B cell (primary cell): ENCODE data around the gene CARMIL1. TPM values are rescaled to one million over a fixed set of nuclear protein-coding genes. Genes with fewer than 3 reads are reported as not detected.

Experiments used
- ATAC-seq: fragments of 200-7000 bp; cut with Tn5 transposase; one replicate; pipeline ENCODE4 v1.10.0; 2021; ENCODE audit warnings: low read depth, mild to moderate bottlenecking, moderate number of reproducible peaks, moderate library complexity
- CTCF ChIA-PET: fragments of 350-600 bp; sonication (Branson Sonifier 250); formaldehyde crosslinking; loops from one replicate; lab custom pipeline; 2021; ENCODE audit warnings: antibody characterized with exemption, inconsistent platforms; lab: Charles Lee
- POLR2A ChIA-PET: fragments of 350-600 bp; sonication (Branson Sonifier 250); formaldehyde crosslinking; loops from one replicate; lab custom pipeline; 2021; ENCODE audit warnings: antibody characterized with exemption; lab: Charles Lee
- DNase-seq: peaks from one replicate; pipeline ENCODE4 v3.0.0; 2013
- H2AFZ ChIP-seq: 2 replicates; pipeline ENCODE4 v1.6.1; 2012; ENCODE audit warnings: mild to moderate bottlenecking, low read depth, low read length; ENCODE audit not compliant: insufficient read depth, poor library complexity, severe bottlenecking
- H3K27ac ChIP-seq, 2 donors: 1 replicate in 1 of 2; 2 replicates in 1 of 2; pipeline ENCODE4 v1.5.1; 2012 to 2013; ENCODE audit warnings: low read length in 2 of 2, mild to moderate bottlenecking in 2 of 2, moderate library complexity in 1 of 2
- H3K27me3 ChIP-seq, 4 experiments: fragments of 200-600 bp in 1 of 4; sonication (generic) in 1 of 4; replicated peaks in 1 of 4; 1 replicate in 2 of 4; 2 replicates in 2 of 4; pipeline versions ENCODE4 v1.6.1 to v1.7.0; 2013 to 2016; ENCODE audit warnings: low read length in 3 of 4, mild to moderate bottlenecking in 2 of 4, mixed read lengths in 1 of 4, moderate library complexity in 1 of 4; ENCODE audit not compliant: insufficient read depth in 4 of 4, control insufficient read depth in 3 of 4; ENCODE audit errors: control extremely low read depth in 1 of 4
- H3K36me3 ChIP-seq, 2 experiments: replicated peaks in 1 of 2; 1 replicate in 1 of 2; 2 replicates in 1 of 2; pipeline versions ENCODE4 v1.6.1 to v1.7.1; 2013; ENCODE audit warnings: low read length in 1 of 2; ENCODE audit not compliant: insufficient read depth in 2 of 2, control insufficient read depth in 1 of 2; ENCODE audit errors: control extremely low read depth in 1 of 2, extremely low read depth in 1 of 2
- H3K4me1 ChIP-seq, 2 donors: fragments of 200-600 bp in 1 of 2; sonication (generic) in 1 of 2; 1 replicate in 1 of 2; 2 replicates in 1 of 2; pipeline versions ENCODE4 v1.5.1 to v1.6.1; 2013 to 2017; ENCODE audit warnings: low read length in 2 of 2; ENCODE audit not compliant: control insufficient read depth in 2 of 2, insufficient read depth in 2 of 2
- H3K4me2 ChIP-seq: replicated peaks from 2 replicates; pipeline ENCODE3; 2012; ENCODE audit warnings: mild to moderate bottlenecking, low read depth, low read length; ENCODE audit not compliant: poor library complexity, severe bottlenecking
- H3K4me3 ChIP-seq, 5 experiments: fragments of 200-600 bp in 1 of 5; sonication (generic) in 1 of 5; 1 replicate in 3 of 5; 2 replicates in 2 of 5; pipeline versions ENCODE4 v1.5.1 to v1.7.0; 2011 to 2016; ENCODE audit warnings: low read length in 4 of 5, mild to moderate bottlenecking in 4 of 5, low read depth in 2 of 5, control low read depth in 1 of 5, moderate library complexity in 1 of 5; ENCODE audit not compliant: insufficient read depth in 1 of 5; ENCODE audit errors: control extremely low read depth in 1 of 5, extremely low read depth in 1 of 5
- H3K79me2 ChIP-seq: fragments of 200-600 bp; sonication (generic); one replicate; pipeline ENCODE4 v1.6.0; 2016; ENCODE audit warnings: low read length; ENCODE audit not compliant: control insufficient read depth, insufficient read depth
- H3K9ac ChIP-seq: fragments of 200-600 bp; sonication (generic); 2 replicates; pipeline ENCODE4 v1.6.1; 2017; ENCODE audit warnings: mild to moderate bottlenecking, low read length, moderate library complexity
- H3K9me3 ChIP-seq, 3 donors: one replicate each; pipeline versions ENCODE4 v1.6.1 to v1.7.1; 2013; ENCODE audit warnings: low read length in 2 of 3; ENCODE audit not compliant: control insufficient read depth in 2 of 3, insufficient read depth in 1 of 3; ENCODE audit errors: control extremely low read depth in 1 of 3
- H4K20me1 ChIP-seq: 2 replicates; pipeline ENCODE4 v1.6.0; 2012; ENCODE audit warnings: mild to moderate bottlenecking, low read length; ENCODE audit not compliant: insufficient read depth, control insufficient read depth, poor library complexity, severe bottlenecking
- H3K27ac Mint-ChIP-seq: one replicate; pipeline ENCODE4 v1.8.0; 2021; ENCODE audit warnings: mixed read lengths
- H3K27me3 Mint-ChIP-seq: one replicate; pipeline ENCODE4 v1.8.0; 2021; ENCODE audit warnings: mixed read lengths
- H3K4me1 Mint-ChIP-seq: one replicate; pipeline ENCODE4 v1.8.0; 2021; ENCODE audit warnings: mixed read lengths
- H3K4me3 Mint-ChIP-seq: one replicate; pipeline ENCODE4 v1.8.0; 2021; ENCODE audit warnings: mixed read lengths
- H3K9me3 Mint-ChIP-seq: one replicate; pipeline ENCODE4 v1.8.0; 2022; ENCODE audit warnings: mixed read lengths; ENCODE audit not compliant: insufficient read depth
- CTCF ChIP-seq: fragments of 200-600 bp; IDR thresholded peaks from one replicate; pipeline ENCODE4 v1.8.0; 2022; ENCODE audit warnings: antibody characterized with exemption, mild to moderate bottlenecking
- EZH2 ChIP-seq: IDR thresholded peaks from 2 replicates; pipeline ENCODE4 v1.6.1; 2012; ENCODE audit warnings: borderline replicate concordance, low read depth, mild to moderate bottlenecking, moderate library complexity, low read length; ENCODE audit not compliant: insufficient read depth, poor library complexity, severe bottlenecking
- WGBS: methylation state at CpG from one replicate; pipeline ENCODE4 v1.1.5; 2013; ENCODE audit warnings: missing lambda C conversion rate; ENCODE audit not compliant: insufficient coverage; 5-methylcytosine and 5-hydroxymethylcytosine counted together
- intact Hi-C: fragments of 100-400 bp; cut with micrococcal nuclease; formaldehyde crosslinking; loops from one replicate; pipeline ENCODE4 v1.10.0; 2022
- polyA plus RNA-seq: library from polyadenylated mRNA; depleted of rRNA; stranded (reverse); fragments of >200 nt; gene quantifications from 2 replicates; pipeline ENCODE4 v1.2.3, GENCODE V29; 2012
- total RNA-seq, 2 donors: library from RNA; stranded (reverse); fragments of 120-200 nt in 1 of 2; gene quantifications; 1 replicate in 1 of 2; 2 replicates in 1 of 2; pipeline versions ENCODE4 v1.2.3 to v1.2.4, GENCODE V29; 2013 to 2022

CARMIL1 gene
- total and polyA plus RNA-seq, 2 donors (not counting 1 experiment from before 2014, with no cell fraction given): 7.5 to 11.0 TPM

GRCh38 chr6:25637960-25638434 lies 358.8 kb downstream of the CARMIL1 start:
- WGBS: 76% methylated on average over 4 of the region's 4 CpGs
- intact Hi-C loops: no loop called here
- Mint-ChIP-seq H3K4me3 (no peak overlapping the region), H3K9me3 (peaks cover 2% of the 10 kb centered on the region), H3K27me3 (peaks cover 65% of the 10 kb centered on the region), H3K27ac (no peak overlapping the region), H3K4me1 (no peaks in the 10 kb centered on the region)
- TF ChIP-seq CTCF: no peak
- TF ChIP-seq EZH2: no peak
- H3K4me1 ChIP-seq: no peaks in the 10 kb centered on the region
- DNase-seq: no peak
- H3K9me3 ChIP-seq: peaks cover 0 to 5% (median 0%) of the 10 kb centered on the region in 3 donors
- no peak overlapping the region for H3K9ac ChIP-seq
- POLR2A ChIA-PET: no interaction called here
- H3K27ac ChIP-seq: no peak overlapping the region
- H3K79me2 ChIP-seq: no peaks in the 10 kb centered on the region
- H3K4me2 ChIP-seq: no peak overlapping the region
- CTCF ChIA-PET: no interaction called here
- no peak for ATAC-seq
- no peaks in the 10 kb centered on the region for H3K36me3 ChIP-seq
- no peak overlapping the region for H2AFZ ChIP-seq
- H3K4me3 ChIP-seq: no peak overlapping the region
- H3K27me3 ChIP-seq: peaks cover 0 to 14% (median 9%) of the 10 kb centered on the region in 4 experiments
- no peaks in the 10 kb centered on the region for H4K20me1 ChIP-seq

GRCh38 chr6:25639653-25640052 lies 360.5 kb downstream of the CARMIL1 start:
- peaks cover 74% of the 10 kb centered on the region for H3K27me3 Mint-ChIP-seq
- intact Hi-C loops: no loop called here
- POLR2A ChIA-PET: no interaction called here

More at GRCh38 chr6:25639653-25640052, 360.5 kb downstream of the CARMIL1 start:
- peaks cover 0 to 5% (median 0%) of the 10 kb centered on the region in 3 donors for H3K9me3 ChIP-seq
- peaks cover 2% of the 10 kb centered on the region for H3K9me3 Mint-ChIP-seq
- no peaks in the 10 kb centered on the region for H3K36me3 ChIP-seq
- H3K27ac Mint-ChIP-seq: no peak overlapping the region
- CTCF ChIA-PET: no interaction called here
- no peak overlapping the region for H3K9ac ChIP-seq
- TF ChIP-seq CTCF (no peak), EZH2 (no peak)
- H3K4me2 ChIP-seq: no peak overlapping the region
- no peaks in the 10 kb centered on the region for H3K4me1 Mint-ChIP-seq
- 94% methylated on average over 4 of the region's 4 CpGs for WGBS
- no peak overlapping the region for H3K27ac ChIP-seq
- no peaks in the 10 kb centered on the region for H3K4me1 ChIP-seq
- H3K4me3 Mint-ChIP-seq: no peak overlapping the region
- H3K27me3 ChIP-seq: peaks cover 0 to 18% (median 12%) of the 10 kb centered on the region in 4 experiments
- no peaks in the 10 kb centered on the region for H4K20me1 ChIP-seq
- DNase-seq (no peak), ATAC-seq (no peak)
- no peak overlapping the region for H3K4me3 ChIP-seq
- no peaks in the 10 kb centered on the region for H3K79me2 ChIP-seq
- H2AFZ ChIP-seq: no peak overlapping the region
